Rectal smooth muscle tissue (tissue), 1 donor: ENCODE measurements around the gene MEX3D.
"Not testable (repeated sequence)": the region's sequence is repeated elsewhere in the genome, so short reads cannot be mapped to it uniquely, and the experiment has no call there.

Experiments used
- H3K27ac ChIP-seq: one replicate; pipeline ENCODE4 v1.7.0; 2013; ENCODE audit warnings: low read depth, low read length, inconsistent platforms
- H3K27me3 ChIP-seq: one replicate; pipeline ENCODE4 v1.7.0; 2013; ENCODE audit warnings: low read length; ENCODE audit not compliant: control insufficient read depth, insufficient read depth
- H3K36me3 ChIP-seq: one replicate; pipeline ENCODE4 v1.7.0; 2013; ENCODE audit warnings: low read length; ENCODE audit not compliant: control insufficient read depth, insufficient read depth
- H3K4me1 ChIP-seq: one replicate; pipeline ENCODE4 v1.7.0; 2013; ENCODE audit warnings: low read length; ENCODE audit not compliant: control insufficient read depth, insufficient read depth
- H3K4me3 ChIP-seq: one replicate; pipeline ENCODE4 v1.7.0; 2013; ENCODE audit warnings: low read length
- H3K9ac ChIP-seq: one replicate; pipeline ENCODE4 v1.7.0; 2013; ENCODE audit warnings: low read length

MEX3D gene

GRCh38 chr19:1525343-1525742 is 42.8 kb downstream of the MEX3D start:
- H3K27me3 ChIP-seq = peaks cover 26% of the 10 kb centered on the region

GRCh38 chr19:1524972-1525325 is 43.2 kb downstream of the MEX3D start:
- Histone ChIP-seq H3K9ac (no peak overlapping the region), H3K4me1 (peaks cover 6% of the 10 kb centered on the region), H3K27me3 (peaks cover 26% of the 10 kb centered on the region), H3K36me3 (no peaks in the 10 kb centered on the region), H3K27ac (no peak overlapping the region), H3K4me3 (no peak overlapping the region)

More at GRCh38 chr19:1525343-1525742, 42.8 kb downstream of the MEX3D start:
- Histone ChIP-seq H3K4me3 (no peak overlapping the region), H3K9ac (no peak overlapping the region), H3K27ac (no peak overlapping the region), H3K36me3 (no peaks in the 10 kb centered on the region), H3K4me1 (peaks cover 6% of the 10 kb centered on the region)

GRCh38 chr19:1524287-1524971 is 43.7 kb downstream of the MEX3D start:
- Histone ChIP-seq H3K27me3 (peaks cover 26% of the 10 kb centered on the region), H3K9ac (no peak overlapping the region)

GRCh38 chr19:1523412-1524286 is 44.5 kb downstream of the MEX3D start, which contains the start of gene PLK5:
TSS of gene PLK5 (plus strand) at chr19:1524077. CDS start at chr19:1526997, 2,920 bp downstream.
- Histone ChIP-seq H3K9ac (no peak within 1 kb of the TSS), H3K27ac (no peak within 1 kb of the TSS), H3K36me3 (no peaks in the 10 kb centered on the region), H3K4me3 (peak within 1 kb of the TSS; percentile 19), H3K4me1 (peaks cover 6% of the 10 kb centered on the region), H3K27me3 (peaks cover 26% of the 10 kb centered on the region)

More at GRCh38 chr19:1524287-1524971, 43.7 kb downstream of the MEX3D start:
- Histone ChIP-seq H3K36me3 (no peaks in the 10 kb centered on the region), H3K4me3 (peak overlapping the region; percentile 19), H3K4me1 (peaks cover 6% of the 10 kb centered on the region), H3K27ac (no peak overlapping the region)

DNA sequence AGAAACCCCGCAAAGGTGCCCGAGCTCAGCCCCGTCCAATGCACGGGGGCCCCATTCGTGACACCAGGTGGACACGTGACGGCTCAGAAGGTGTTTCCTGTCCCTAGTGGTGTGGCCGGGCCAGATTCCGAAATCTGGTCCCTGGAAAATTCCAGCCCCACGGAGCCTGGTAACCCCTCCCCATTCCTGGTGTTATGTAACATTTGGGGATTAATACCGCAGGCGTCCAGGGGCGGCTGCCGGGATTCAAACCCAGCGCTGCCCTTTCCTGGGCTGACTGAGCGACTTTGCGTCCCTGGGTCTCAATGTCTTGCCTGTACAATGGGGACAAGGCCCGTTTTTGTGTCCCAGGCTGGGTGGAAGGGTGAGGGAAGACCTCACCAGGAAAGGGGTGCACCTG is 45.3 kb downstream of the MEX3D start:
- H3K27ac ChIP-seq = no peak overlapping the region
- peaks cover 6% of the 10 kb centered on the region for H3K4me1 ChIP-seq
- H3K9ac ChIP-seq = no peak overlapping the region
- H3K36me3 ChIP-seq = no peaks in the 10 kb centered on the region
- H3K27me3 ChIP-seq = peaks cover 26% of the 10 kb centered on the region
- no peak overlapping the region for H3K4me3 ChIP-seq

DNA sequence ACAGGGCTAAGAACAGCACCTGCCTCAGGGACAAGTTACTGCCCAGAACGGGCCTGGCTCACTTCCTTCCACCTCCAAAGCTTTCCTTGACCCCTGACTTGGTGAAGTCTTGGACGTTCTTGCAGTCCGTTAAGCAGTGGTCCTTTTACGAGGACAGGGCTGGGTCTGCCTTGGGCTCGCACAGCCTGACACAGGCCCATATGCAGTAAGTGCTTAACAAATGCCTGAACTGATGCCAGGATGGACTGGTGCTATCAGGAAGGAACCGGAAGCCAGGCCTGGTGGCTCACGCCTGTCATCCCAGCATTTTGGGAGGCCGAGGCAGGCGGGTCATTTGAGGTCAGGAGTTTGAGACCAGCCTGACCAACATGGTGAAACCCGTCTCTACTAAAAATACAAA is 46.1 kb downstream of the MEX3D start:
- Histone ChIP-seq H3K4me1 (peaks cover 6% of the 10 kb centered on the region), H3K4me3 (no peak overlapping the region), H3K36me3 (no peaks in the 10 kb centered on the region), H3K27ac (no peak overlapping the region), H3K27me3 (peaks cover 26% of the 10 kb centered on the region), H3K9ac (no peak overlapping the region)

DNA sequence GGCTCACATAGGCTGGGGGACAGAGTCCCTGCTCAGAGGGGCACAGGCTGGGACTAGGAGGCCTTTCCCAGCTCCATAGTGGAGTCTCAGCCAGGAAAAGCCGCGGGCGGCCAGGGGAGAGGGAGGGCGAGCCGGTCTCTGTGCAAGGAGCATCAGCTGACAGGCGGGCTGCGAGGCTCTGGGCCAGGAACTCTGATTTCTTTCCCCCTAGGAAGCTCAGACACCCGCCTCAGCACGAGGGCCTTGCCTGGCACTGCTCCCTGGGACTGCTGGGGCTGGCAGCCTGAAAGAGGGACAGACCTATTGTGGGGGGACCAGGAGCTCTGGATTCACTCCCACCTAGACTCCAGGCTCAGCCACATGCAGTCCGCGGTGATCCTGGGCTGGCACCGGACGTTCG is 46.5 kb downstream of the MEX3D start:
- H3K27ac ChIP-seq = no peak overlapping the region
- no peaks in the 10 kb centered on the region for H3K36me3 ChIP-seq
- H3K4me1 ChIP-seq = peaks cover 6% of the 10 kb centered on the region
- no peak overlapping the region for H3K4me3 ChIP-seq
- H3K27me3 ChIP-seq = peaks cover 26% of the 10 kb centered on the region
- no peak overlapping the region for H3K9ac ChIP-seq

- peaks cover 18% of the 10 kb centered on the region for H3K27me3 ChIP-seq
- no peaks in the 10 kb centered on the region for H3K36me3 ChIP-seq
- H3K27ac ChIP-seq = no peak overlapping the region
- H3K9ac ChIP-seq = no peak overlapping the region
- peaks cover 6% of the 10 kb centered on the region for H3K4me1 ChIP-seq
- H3K4me3 ChIP-seq = no peak overlapping the region
Measured at GRCh38 chr19:1520203-1520780, 47.8 kb downstream of the MEX3D start.

- peaks cover 13% of the 10 kb centered on the region for H3K27me3 ChIP-seq
- not testable (repeated sequence) for H3K4me3 ChIP-seq, H3K27ac ChIP-seq, H3K36me3 ChIP-seq, H3K9ac ChIP-seq, H3K4me1 ChIP-seq
Measured at GRCh38 chr19:1519802-1520201, 48.3 kb downstream of the MEX3D start.

DNA sequence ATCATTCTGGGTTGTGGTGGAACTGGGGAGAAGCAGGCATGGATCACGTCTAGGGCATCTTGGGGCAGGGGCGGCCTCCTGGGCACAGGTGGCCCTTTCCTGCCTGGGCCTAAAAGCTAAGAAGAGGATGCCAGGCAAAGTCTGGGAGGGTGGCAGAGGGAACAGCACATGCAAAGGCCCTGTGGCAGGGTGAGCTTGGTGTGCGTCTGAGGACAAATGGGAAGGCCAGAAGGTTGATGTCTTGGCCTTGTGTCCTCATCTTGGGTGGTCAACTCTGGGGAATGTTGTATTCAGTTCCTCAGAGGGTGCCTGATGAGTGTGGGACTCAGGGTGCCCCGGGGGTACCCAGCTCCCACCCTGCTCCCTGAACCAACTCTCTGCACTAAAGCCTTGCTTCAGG is 49.7 kb downstream of the MEX3D start:
- Histone ChIP-seq H3K4me1 (peaks cover 6% of the 10 kb centered on the region), H3K4me3 (no peak overlapping the region), H3K27me3 (peaks cover 6% of the 10 kb centered on the region), H3K27ac (no peak overlapping the region), H3K36me3 (no peaks in the 10 kb centered on the region), H3K9ac (no peak overlapping the region)

DNA sequence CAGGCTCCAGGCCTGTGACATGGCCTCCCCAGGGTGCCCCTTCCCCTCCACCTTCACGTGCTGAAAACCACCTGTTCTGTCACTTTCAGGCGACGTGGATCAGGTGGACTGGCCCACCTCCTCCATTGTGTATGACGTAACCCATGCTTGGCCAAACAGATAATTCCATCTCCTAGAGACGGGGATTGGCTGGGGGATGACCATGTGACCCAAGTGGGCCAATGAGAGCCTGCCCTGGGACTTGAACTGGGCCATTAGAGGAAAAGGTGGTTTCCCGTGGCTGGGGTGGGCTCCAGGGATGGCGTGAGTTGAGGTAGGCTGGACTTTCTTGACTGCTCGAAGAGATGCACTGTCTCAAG is 51.8 kb downstream of the MEX3D start:
- Histone ChIP-seq H3K4me1 (no peaks in the 10 kb centered on the region), H3K27ac (no peak overlapping the region), H3K27me3 (peaks cover 4% of the 10 kb centered on the region), H3K36me3 (no peaks in the 10 kb centered on the region), H3K9ac (no peak overlapping the region), H3K4me3 (no peak overlapping the region)

GRCh38 chr19:1514986-1515721 is 53.0 kb downstream of the MEX3D start:
- Histone ChIP-seq H3K27ac (no peak overlapping the region), H3K4me3 (no peak overlapping the region), H3K9ac (no peak overlapping the region), H3K36me3 (no peaks in the 10 kb centered on the region), H3K4me1 (no peaks in the 10 kb centered on the region), H3K27me3 (peaks cover 4% of the 10 kb centered on the region)
